ENCODE measurements around the gene ATXN3.
"Not testable (repeated sequence)": the region's sequence is repeated elsewhere in the genome, so short reads cannot be mapped to it uniquely, and the experiment has no call there.

Gene ATXN3

DNA sequence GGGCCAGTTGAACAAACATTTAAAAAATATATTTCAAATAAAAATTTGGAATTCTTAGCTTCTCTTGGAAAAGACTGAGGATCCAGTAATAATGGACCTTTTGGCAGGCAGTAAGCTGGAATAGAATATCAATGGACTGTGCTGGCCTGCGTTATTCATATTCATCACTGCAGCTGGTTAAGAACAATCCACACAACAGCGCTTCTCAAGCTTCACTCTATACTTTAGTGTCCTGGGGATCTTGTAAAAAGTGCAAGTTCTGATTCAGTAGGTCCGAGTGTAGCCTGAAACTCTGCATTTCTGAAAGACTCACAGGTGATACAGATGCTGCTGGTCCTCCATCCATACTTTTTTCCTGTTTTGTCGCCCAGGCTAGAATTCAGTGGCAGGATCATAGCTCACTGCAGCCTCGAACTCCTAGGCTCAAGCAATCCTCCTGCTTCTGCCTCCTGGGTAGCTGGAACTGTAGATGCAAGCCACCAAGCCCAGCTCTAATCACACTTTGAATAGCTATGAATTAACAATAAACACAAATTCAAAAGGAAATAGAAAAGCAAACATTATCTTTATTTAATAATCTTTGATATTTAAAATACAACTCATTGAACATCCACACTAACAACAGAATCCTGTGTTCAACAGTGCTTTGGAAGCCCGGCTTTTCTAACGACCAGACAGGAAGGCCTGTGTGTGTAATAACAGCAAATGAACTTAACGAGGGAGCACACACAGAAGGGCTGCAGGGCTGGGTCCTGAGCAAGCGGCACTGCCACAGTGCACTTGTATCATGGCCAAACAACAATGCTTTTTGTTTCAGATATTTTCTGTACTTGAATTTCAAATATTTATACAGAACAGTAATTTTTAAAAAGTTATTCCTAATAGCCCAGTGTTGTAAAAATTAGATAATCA, 48.1 kb downstream of the ATXN3 start:
- no peak for DNase-seq (ENCODE audit: low read depth)

DNA sequence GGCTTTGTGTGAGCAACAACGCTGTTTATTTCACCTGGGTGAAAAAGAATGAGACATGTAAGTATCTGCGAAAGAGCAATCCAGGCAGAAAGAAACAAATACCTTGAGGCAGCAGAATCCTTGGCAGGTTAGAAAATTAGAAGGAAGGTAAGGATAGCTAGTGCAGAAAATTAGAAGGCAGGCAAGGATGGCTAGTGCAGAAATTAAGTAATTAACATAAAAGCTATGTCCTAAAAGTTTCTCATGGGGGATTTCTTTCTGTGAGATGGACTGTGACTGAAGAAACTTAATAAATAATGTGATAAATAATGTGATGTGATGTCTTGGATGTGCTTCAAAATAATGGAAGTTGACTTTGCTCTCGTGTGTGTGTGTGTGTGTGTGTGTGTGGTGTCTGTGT, 56.6 kb downstream of the ATXN3 start:
- DNase-seq (ENCODE audit: low read depth), result no peak

- DNase-seq (ENCODE audit: low read depth), result not testable (repeated sequence)
Observed at GRCh38 chr14:92049221-92049620, 57.2 kb downstream of the ATXN3 start.

GRCh38 chr14:92045904-92046303, 60.5 kb downstream of the ATXN3 start:
- not testable (repeated sequence) for DNase-seq (ENCODE audit: low read depth)

DNA sequence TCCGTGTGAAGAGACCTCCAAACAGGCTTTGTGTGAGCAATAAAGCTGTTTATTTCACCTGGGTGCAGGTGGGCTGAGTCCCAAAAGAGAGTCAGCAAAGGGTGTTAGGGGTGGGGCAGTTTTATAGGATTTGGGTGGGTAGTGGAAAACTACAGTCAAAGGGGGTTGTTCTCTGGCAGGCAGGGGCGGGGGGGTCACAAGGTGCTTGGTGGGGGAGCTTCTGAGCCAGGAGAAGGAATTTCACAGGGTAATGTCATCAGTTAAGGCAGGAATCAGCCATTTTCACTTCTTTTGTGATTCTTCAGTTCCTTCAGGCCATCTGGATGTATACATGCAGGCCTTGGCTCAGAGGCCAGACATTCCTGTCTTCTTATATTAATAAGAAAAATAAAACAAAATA, 64.6 kb downstream of the ATXN3 start:
- DNase-seq (ENCODE audit: low read depth), result not testable (repeated sequence)

DNA sequence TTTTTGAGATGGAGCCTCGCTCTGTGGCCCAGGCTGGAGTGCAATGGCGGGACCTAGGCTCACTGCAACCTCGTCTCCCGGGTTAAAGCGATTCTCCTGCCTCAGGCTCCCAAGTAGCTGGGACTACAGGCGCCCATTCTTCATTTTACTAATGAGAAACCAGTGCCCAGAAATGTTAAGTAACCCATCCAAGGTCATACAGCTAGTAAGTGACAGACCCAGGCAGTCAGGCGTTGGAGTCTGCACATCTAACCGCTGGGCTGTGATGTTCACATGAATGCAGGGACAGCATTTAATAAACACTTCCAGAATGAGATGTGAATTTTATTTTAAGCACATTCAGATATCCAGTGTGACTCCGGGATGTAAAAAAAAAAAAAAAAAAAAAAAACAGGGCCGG, 65.2 kb downstream of the ATXN3 start:
- DNase-seq (ENCODE audit: low read depth), result no peak

DNA sequence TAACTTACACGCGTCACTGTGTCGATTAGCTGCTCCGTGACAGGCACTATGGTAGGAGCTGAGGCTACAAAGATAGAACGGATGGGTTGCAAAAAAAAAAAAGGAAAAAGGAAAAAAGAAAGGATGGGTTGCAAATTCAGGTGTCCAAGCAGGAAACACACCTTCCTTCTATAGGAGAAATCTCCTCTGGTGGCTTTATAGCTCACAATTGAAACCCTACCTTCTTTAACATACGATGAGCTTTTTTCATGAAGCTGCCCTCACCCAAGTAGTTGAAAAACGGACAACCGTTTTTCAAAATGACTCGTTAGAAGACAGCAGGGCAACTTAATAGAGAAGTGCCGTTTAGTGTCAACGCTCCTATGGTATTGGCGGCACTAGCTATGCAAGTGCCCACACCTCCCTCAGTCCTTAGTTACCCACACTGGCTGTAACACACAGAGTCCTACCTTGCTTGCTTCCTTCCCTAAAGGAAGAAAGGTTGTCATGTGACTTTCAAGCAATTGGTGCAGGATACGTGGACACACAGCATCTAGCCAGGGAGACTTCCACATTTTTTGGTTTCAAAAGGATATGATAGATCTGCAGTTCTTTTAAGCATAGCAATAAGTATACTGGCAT, 65.8 kb downstream of the ATXN3 start:
- no peak for DNase-seq (ENCODE audit: low read depth)

GRCh38 chr14:92039719-92040430, 66.5 kb downstream of the ATXN3 start, which contains the start of gene TRIP11:
TRIP11 (minus strand) TSS chr14:92040059; CDS start chr14:92039685, 374 bp downstream.
- DNase-seq (ENCODE audit: low read depth), result peak; percentile 90

- DNase-seq (ENCODE audit: low read depth), result no peak
Observed at GRCh38 chr14:92039063-92039718, 67.2 kb downstream of the ATXN3 start.

DNA sequence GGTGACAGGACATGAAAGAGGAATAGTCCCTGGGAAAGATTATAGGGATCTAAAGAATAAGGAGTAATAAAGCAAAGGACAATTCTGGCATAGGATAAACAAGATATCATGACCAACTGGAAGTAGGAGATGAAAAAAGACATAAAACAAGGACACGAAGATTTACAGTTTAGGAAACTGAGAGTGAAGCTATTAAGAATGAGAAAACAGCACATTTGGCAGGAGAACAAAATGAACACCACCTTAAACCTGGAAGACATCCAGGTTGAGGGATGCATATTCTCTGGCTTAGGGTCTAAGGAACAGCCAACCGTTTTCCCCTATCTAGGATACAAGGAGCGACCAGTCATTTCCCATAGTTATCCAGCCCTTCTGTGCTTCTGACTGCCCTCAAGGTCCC, 68.4 kb downstream of the ATXN3 start:
- DNase-seq (ENCODE audit: low read depth), result no peak

DNA sequence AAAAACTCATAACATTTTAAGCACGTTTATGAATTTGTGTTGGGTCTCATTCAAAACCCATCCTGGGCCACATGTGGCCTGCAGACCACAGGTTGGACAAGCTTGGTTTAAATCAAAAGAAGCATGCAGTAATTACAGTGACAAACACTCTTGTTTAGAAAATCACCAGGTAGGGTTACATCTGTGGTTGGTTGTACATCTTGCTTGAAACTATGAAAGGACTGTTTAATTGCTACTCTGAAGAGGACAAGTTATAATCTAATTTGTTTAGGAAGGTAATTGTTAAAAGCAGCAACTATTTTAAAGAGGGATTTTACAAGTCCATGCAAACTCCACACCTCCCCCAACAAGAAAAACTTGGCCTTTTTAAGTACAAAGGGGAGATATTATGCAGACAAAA, 70.5 kb downstream of the ATXN3 start:
- no peak for DNase-seq (ENCODE audit: low read depth)

DNA sequence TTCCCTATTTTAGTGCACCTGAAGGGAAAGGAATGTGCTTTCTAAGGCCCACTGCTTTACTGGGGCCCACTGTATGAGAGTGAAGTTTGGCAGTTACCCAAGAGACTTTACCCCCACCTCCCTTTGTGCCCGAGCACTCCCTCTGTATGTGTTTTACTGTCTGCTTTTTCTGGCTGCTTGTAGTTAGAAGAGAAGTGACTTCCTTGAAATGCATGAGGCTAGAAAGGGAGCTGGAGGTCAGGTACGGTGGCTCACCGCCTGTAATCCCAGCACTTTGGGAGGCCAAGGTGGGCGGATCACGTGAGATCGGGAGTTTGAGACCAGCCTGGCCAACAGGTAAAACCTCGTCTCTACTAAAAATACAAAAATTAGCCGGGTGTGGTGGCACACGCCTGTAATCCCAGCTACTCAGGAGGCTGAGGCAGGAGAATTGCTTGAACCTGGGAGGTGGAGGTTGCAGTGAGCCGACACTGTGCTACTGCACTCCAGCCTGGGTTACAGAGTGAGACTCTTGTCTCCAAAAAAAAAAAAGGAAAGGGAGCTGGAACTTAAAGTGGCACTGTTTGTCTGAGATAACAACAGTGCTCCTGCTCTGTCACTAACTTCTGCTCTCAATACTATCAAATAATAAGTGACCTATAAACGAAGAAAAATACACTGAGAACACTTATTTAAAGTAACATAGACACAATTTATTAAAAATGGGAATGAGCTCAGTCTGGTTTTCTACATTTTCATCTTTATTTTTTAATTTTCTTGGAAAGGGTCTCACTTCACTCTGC, 72.3 kb downstream of the ATXN3 start:
- DNase-seq (ENCODE audit: low read depth), result no peak

- no peak for DNase-seq (ENCODE audit: low read depth)
Observed at GRCh38 chr14:92033433-92033832, 72.9 kb downstream of the ATXN3 start.

- no peak for DNase-seq (ENCODE audit: low read depth)
Observed at GRCh38 chr14:92026548-92027190, 79.7 kb downstream of the ATXN3 start.

GRCh38 chr14:92022036-92022435, 84.3 kb downstream of the ATXN3 start:
- DNase-seq (ENCODE audit: low read depth), result no peak

GRCh38 chr14:92021523-92021922, 84.9 kb downstream of the ATXN3 start:
- no peak for DNase-seq (ENCODE audit: low read depth)

DNA sequence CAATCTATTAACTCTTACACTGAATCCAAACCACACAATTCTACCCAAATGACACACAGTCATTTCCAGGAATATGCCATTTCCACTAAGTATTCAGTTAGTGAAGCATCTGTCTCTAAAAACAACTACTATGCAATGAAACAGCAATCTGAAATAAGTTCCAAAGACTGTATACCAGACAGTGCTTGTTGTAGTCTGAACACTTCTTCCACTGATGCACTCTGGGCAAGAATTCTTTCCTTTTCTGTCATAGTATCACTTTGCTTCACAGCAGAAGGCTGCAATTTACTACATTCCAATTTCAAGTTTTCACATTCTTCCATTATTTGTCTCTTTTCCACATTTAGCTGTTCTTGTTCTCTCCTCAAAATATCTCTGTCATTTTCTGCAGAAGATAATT, 92.3 kb downstream of the ATXN3 start:
- DNase-seq (ENCODE audit: low read depth), result no peak

DNA sequence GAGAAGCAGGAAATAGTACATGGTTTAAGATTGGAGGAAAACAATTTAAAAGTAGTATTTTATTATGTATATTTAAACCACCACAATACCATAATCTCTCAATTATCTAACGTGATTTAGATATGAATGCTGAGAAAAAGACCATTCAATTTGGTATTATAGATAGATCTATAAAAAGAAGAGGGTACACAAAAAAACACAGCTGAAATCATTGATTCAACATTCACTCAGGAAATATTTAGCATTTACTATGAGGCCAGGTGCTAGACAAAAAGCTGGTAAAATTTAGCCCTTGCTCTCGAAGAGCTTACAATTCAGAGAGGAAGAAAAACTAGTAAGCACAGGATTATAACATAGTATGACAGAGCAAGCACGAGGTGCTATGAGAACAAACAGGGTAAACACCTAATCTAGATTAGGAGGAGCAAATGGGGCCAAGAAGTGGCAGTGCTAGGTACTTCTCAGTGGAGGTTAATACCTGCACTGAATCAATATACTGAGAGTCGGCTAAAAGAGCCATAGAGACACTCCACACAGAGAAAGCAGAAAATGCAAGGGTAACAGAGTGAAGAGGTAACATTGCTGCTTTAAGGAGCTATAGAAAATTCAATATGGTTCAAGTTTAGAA, 94.1 kb downstream of the ATXN3 start:
- no peak for DNase-seq (ENCODE audit: low read depth)

DNA sequence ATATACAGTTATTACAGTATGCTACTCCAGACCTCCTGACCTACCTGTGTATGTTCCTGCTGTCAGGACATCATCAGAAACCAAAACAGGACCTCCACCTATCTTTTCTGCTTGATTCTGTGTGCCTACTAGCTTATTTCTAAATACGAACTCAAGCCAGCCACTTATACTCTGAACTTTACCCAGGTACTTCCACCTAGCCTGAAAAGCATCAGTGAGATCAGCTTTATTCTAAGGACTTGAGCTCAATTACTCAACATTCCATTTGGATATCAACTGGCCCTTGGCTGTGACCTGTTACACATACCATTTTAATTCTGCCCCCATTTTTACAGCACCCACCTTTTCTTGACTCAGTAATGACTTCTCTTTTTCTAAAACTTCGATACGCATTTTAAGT, 95.7 kb downstream of the ATXN3 start:
- DNase-seq (ENCODE audit: low read depth), result no peak

DNA sequence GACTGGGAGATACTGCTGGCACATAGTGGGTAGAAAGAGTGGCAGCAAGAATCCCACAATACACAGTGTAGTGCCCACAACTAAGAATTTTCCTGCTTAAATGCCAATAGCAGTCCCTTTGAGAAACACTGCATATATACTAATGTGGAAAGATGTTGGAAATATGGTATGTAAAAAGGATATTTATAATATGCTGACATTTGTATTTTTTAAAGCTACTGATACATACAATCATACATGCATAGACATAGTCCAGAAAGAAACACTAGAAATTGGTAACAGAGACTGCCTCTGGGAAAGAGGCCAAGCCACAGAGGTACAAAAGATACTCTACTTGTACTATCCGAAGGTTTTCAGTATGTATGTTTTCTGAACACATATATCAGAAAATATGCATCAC, 96.8 kb downstream of the ATXN3 start:
- DNase-seq (ENCODE audit: low read depth), result no peak
